ENCODE results near the gene TAS2R41. TPM values are rescaled to one million over a fixed set of nuclear protein-coding genes. Genes with fewer than 3 reads are reported as not detected.
A peak's percentile ranks its signal among the peaks of the same experiment; 100 is the strongest.
"Not testable (repeated sequence)": the region's sequence is repeated elsewhere in the genome, so short reads cannot be mapped to it uniquely, and the experiment has no call there.

Gene TAS2R41
- total RNA-seq, 6 experiments from 2014 or later = not detected

DNA sequence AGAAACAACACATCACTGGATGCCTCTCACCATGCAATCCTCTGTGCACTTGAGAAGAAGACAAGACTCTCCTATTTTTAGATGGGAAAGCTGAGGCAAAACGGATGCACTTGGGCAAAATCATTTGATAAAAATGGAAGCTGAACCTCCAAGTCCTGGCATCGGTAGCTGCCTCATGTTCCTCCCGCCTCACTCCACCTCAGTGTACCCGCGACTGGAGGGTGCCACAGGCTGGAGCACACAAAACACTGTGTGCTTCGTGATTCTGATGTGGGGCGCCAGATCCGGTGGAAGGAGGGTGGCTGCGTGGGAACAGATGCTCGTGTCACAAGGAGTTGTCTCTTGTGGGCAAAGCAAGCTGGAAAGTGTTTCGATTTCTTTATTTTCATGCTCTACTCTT lies 41.3 kb downstream of the TAS2R41 start:
- peaks cover 2% of the 10 kb centered on the region; the same call in 1 of the 2 replicates for H3K27me3 Mint-ChIP-seq (ENCODE audit: insufficient read depth)
- H3K4me3 Mint-ChIP-seq = no peak overlapping the region
- H3K4me1 Mint-ChIP-seq (ENCODE audit: low read depth) = peaks cover 35% of the 10 kb centered on the region
- no peak for DNase-seq
- TF ChIP-seq, protein P1, sequence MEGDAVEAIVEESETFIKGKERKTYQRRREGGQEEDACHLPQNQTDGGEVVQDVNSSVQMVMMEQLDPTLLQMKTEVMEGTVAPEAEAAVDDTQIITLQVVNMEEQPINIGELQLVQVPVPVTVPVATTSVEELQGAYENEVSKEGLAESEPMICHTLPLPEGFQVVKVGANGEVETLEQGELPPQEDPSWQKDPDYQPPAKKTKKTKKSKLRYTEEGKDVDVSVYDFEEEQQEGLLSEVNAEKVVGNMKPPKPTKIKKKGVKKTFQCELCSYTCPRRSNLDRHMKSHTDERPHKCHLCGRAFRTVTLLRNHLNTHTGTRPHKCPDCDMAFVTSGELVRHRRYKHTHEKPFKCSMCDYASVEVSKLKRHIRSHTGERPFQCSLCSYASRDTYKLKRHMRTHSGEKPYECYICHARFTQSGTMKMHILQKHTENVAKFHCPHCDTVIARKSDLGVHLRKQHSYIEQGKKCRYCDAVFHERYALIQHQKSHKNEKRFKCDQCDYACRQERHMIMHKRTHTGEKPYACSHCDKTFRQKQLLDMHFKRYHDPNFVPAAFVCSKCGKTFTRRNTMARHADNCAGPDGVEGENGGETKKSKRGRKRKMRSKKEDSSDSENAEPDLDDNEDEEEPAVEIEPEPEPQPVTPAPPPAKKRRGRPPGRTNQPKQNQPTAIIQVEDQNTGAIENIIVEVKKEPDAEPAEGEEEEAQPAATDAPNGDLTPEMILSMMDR (IDR thresholded peaks at IDR 0.05) = no peak
- no peak overlapping the region for H3K27ac Mint-ChIP-seq
- no peaks in the 10 kb centered on the region for H3K36me3 Mint-ChIP-seq (ENCODE audit: low read depth)
- no peaks in the 10 kb centered on the region for H3K9me3 Mint-ChIP-seq

DNA sequence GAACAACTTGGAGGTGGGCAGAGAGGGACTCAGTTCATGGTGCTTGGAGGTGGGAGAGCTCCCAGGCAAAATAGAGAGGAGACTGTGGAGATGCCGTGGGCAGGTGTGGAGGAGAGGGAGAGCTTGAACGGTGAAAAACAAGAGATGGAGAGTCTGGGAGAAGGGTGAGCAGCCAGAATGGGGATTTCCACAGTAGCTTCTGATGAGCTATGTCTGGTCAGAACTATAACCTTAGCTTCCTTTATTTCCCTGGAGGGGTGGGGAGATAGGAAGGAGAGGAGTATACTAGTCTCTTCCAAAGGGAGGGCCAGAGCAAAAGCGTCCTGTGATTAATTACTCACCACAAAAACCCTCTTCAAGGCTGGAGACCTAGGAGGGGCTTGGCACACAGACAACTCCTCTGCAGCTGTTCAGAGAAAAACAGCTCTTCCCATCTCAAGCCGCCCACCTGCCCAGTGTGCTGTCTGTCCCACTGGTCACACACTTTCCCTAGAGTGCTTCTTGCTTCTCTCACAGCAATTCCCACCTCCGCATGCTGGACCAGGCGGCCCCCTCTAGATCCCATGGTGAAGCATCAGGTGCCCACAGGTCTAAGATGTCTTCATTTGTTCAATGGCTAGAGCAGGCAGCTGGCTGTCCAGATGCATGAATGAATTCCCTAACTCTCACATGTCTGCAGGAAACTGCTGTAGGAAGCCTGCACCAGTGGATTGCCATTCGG lies 41.9 kb downstream of the TAS2R41 start:
- H3K27me3 Mint-ChIP-seq (ENCODE audit: insufficient read depth) = peaks cover 2% of the 10 kb centered on the region; the same call in 1 of the 2 replicates
- H3K4me1 Mint-ChIP-seq (ENCODE audit: low read depth) = peaks cover 32% of the 10 kb centered on the region
- H3K36me3 Mint-ChIP-seq (ENCODE audit: low read depth) = no peaks in the 10 kb centered on the region
- no peaks in the 10 kb centered on the region for H3K9me3 Mint-ChIP-seq
- H3K4me3 Mint-ChIP-seq = no peak overlapping the region
- H3K27ac Mint-ChIP-seq = no peak overlapping the region
- DNase-seq = no peak
- TF ChIP-seq, protein P1 (IDR thresholded peaks at IDR 0.05) = no peak

DNA sequence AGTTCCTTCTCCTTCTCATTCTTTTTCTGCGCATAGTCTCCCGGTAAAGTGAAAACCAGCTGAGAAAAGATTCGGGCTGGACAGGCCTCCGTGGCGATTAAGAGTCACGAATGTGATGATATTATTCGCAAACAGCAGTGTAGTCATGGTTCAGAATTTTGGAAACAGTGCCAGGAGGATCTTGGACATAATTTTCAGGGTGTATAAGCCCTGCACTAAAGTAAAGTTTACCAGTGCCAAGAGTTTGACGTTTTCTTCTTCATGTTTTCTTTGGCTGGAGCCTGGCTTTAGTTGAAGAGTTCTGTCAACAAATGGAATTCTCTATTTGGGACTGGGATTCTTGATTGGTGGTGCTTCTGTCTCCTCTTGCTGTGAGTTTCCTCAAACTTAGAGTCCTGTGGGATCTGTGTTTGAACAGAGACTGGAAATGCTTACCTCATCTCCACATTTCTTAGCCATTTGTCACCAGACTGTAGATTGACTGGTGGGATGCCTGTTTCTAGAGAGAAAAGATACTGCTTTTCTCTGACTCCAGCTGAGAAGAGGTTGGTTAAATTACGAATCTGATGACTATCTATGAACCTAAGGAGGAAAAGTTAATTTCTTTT lies 44.7 kb downstream of the TAS2R41 start:
- H3K4me1 Mint-ChIP-seq (ENCODE audit: low read depth) = peaks cover 16% of the 10 kb centered on the region
- H3K9me3 Mint-ChIP-seq; H3K36me3 Mint-ChIP-seq (ENCODE audit: low read depth); H3K27me3 Mint-ChIP-seq (ENCODE audit: insufficient read depth); H3K4me3 Mint-ChIP-seq; H3K27ac Mint-ChIP-seq: not testable (repeated sequence)
- DNase-seq = peak; percentile 50

Other genes starting within 250 kb of the TAS2R41 start
- 100 to 1,000 TPM in 2 of 6 experiments, 10 to 100 TPM in 4; 85.6 to 102 (median 89.4) TPM for gene GSTK1, start 214.4 kb upstream of the TAS2R41 start, total RNA-seq (2021; fragmentation: NEBNext Ultra II Directional; extraction: Animal tissue kit (Norgen Biotek cat#: 25700))
- gene TMEM139, start 192.9 kb upstream of the TAS2R41 start, total RNA-seq (2021; fragmentation: NEBNext Ultra II Directional; extraction: Animal tissue kit (Norgen Biotek cat#: 25700)) = under 1 TPM in 1 of 6 experiments, not detected in 5; 0.25 TPM
- 10 to 100 TPM; 22.4 to 29.6 (median 25.0) TPM for gene CASP2, start 189.5 kb upstream of the TAS2R41 start, total RNA-seq (2021; fragmentation: NEBNext Ultra II Directional; extraction: Animal tissue kit (Norgen Biotek cat#: 25700))
- not detected for gene CLCN1, start 161.8 kb upstream of the TAS2R41 start, total RNA-seq (2021; fragmentation: NEBNext Ultra II Directional; extraction: Animal tissue kit (Norgen Biotek cat#: 25700))
- 1 to 10 TPM in 3 of 6 experiments, under 1 TPM in 3; 0.70 to 1.3 (median 0.98) TPM for gene FAM131B, start 115.2 kb upstream of the TAS2R41 start, total RNA-seq (2021; fragmentation: NEBNext Ultra II Directional; extraction: Animal tissue kit (Norgen Biotek cat#: 25700))
- 100 to 1,000 TPM; 491 to 576 (median 546) TPM for gene ZYX, start 96.5 kb upstream of the TAS2R41 start, total RNA-seq (2021; fragmentation: NEBNext Ultra II Directional; extraction: Animal tissue kit (Norgen Biotek cat#: 25700))
- gene EPHA1, start 69.0 kb upstream of the TAS2R41 start, total RNA-seq (2021; fragmentation: NEBNext Ultra II Directional; extraction: Animal tissue kit (Norgen Biotek cat#: 25700)) = not detected
- gene TAS2R60, start 34.4 kb upstream of the TAS2R41 start, total RNA-seq (2021; fragmentation: NEBNext Ultra II Directional; extraction: Animal tissue kit (Norgen Biotek cat#: 25700)) = not detected
- gene CTAGE15, start 93.9 kb downstream of the TAS2R41 start, total RNA-seq (2021; fragmentation: NEBNext Ultra II Directional; extraction: Animal tissue kit (Norgen Biotek cat#: 25700)) = under 1 TPM in 3 of 6 experiments, not detected in 3; 0.07 to 0.10 (median 0.08) TPM
- gene TCAF2, start 143.1 kb downstream of the TAS2R41 start, total RNA-seq (2021; fragmentation: NEBNext Ultra II Directional; extraction: Animal tissue kit (Norgen Biotek cat#: 25700)) = 1 to 10 TPM; 1.3 to 2.1 (median 1.3) TPM